ENCODE data around the gene ALDOC.

The ALDOC gene

GRCh38 chr17:28554565-28554964 is 22.1 kb downstream of the ALDOC start:
- H3K27ac ChIP-seq = no peak overlapping the region
- no peak overlapping the region for H2AFZ ChIP-seq (ENCODE audit: low read depth)
- TF ChIP-seq CTCF (conservative IDR thresholded peaks at IDR 0.05; ENCODE audit: low read depth, low read length) = no peak
- no peaks in the 10 kb centered on the region; the same call in 1 of the 2 replicates for H3K36me3 ChIP-seq (ENCODE audit: insufficient read depth)
- H4K20me1 ChIP-seq (ENCODE audit: insufficient read depth) = no peaks in the 10 kb centered on the region
- no peaks in the 10 kb centered on the region for H3K79me2 ChIP-seq (ENCODE audit: insufficient read depth, low read depth)
- H3K4me1 ChIP-seq (ENCODE audit: low read depth, poor library complexity, severe bottlenecking) = peaks cover 30% of the 10 kb centered on the region
- no peak overlapping the region for H3K4me3 ChIP-seq (IDR thresholded peaks at IDR 0.05; ENCODE audit: insufficient read depth, low read depth, low read length)
- no peak overlapping the region for H3K4me2 ChIP-seq
- 0 out of 2 replicates have a peak, but pooled peaks cover 8% of the 10 kb centered on the region for H3K27me3 ChIP-seq (ENCODE audit: insufficient read depth, low read depth)
- no peak overlapping the region for H3K9ac ChIP-seq

GRCh38 chr17:28553000-28553505 is 23.6 kb downstream of the ALDOC start:
- Histone ChIP-seq H3K4me1 (ENCODE audit: low read depth, poor library complexity, severe bottlenecking) (peaks cover 44% of the 10 kb centered on the region), H2AFZ (ENCODE audit: low read depth) (peak overlapping the region; percentile 66; the same call in 1 of the 2 replicates), H3K27me3 (ENCODE audit: insufficient read depth, low read depth) (0 out of 2 replicates have a peak, but pooled peaks cover 8% of the 10 kb centered on the region), H3K9ac (no peak overlapping the region), H3K36me3 (ENCODE audit: insufficient read depth) (no peaks in the 10 kb centered on the region; the same call in 1 of the 2 replicates), H3K79me2 (ENCODE audit: insufficient read depth, low read depth) (no peaks in the 10 kb centered on the region), H3K27ac (no peak overlapping the region), H4K20me1 (ENCODE audit: insufficient read depth) (no peaks in the 10 kb centered on the region), H3K4me2 (peak overlapping the region; percentile 82; the same call in 1 of the 2 replicates), H3K4me3 (IDR thresholded peaks at IDR 0.05; ENCODE audit: insufficient read depth, low read depth, low read length) (no peak overlapping the region)
- no peak for TF ChIP-seq CTCF (conservative IDR thresholded peaks at IDR 0.05; ENCODE audit: low read depth, low read length)

- H3K27me3 ChIP-seq (ENCODE audit: insufficient read depth, low read depth) = 0 out of 2 replicates have a peak, but pooled peaks cover 8% of the 10 kb centered on the region
- H3K9ac ChIP-seq = peak within 1 kb of the TSS; percentile 34; the same call in 1 of the 2 replicates
- TF ChIP-seq CTCF (conservative IDR thresholded peaks at IDR 0.05; ENCODE audit: low read depth, low read length) = no peak
- no peaks in the 10 kb centered on the region; the same call in 1 of the 2 replicates for H3K36me3 ChIP-seq (ENCODE audit: insufficient read depth)
- peaks cover 44% of the 10 kb centered on the region for H3K4me1 ChIP-seq (ENCODE audit: low read depth, poor library complexity, severe bottlenecking)
- H3K27ac ChIP-seq = no peak within 1 kb of the TSS
- no peaks in the 10 kb centered on the region for H4K20me1 ChIP-seq (ENCODE audit: insufficient read depth)
- H2AFZ ChIP-seq (ENCODE audit: low read depth) = peak within 1 kb of the TSS; percentile 66; the same call in 1 of the 2 replicates
- no peaks in the 10 kb centered on the region for H3K79me2 ChIP-seq (ENCODE audit: insufficient read depth, low read depth)
- H3K4me2 ChIP-seq = peak within 1 kb of the TSS; percentile 82
- H3K4me3 ChIP-seq (IDR thresholded peaks at IDR 0.05; ENCODE audit: insufficient read depth, low read depth, low read length) = no peak within 1 kb of the TSS
Observed at GRCh38 chr17:28552176-28552999, 24.3 kb downstream of the ALDOC start, which contains the start of gene UNC119. Gene UNC119, minus strand, starts transcription at chr17:28552624. Its CDS starts 67 bp downstream, at chr17:28552557.

- 0 out of 2 replicates have a peak, but pooled peaks cover 8% of the 10 kb centered on the region for H3K27me3 ChIP-seq (ENCODE audit: insufficient read depth, low read depth)
- no peaks in the 10 kb centered on the region for H3K79me2 ChIP-seq (ENCODE audit: insufficient read depth, low read depth)
- H3K4me2 ChIP-seq = peak overlapping the region; percentile 82
- TF ChIP-seq CTCF (conservative IDR thresholded peaks at IDR 0.05; ENCODE audit: low read depth, low read length) = no peak
- H2AFZ ChIP-seq (ENCODE audit: low read depth) = no peak overlapping the region; the same call in 1 of the 2 replicates
- no peaks in the 10 kb centered on the region for H4K20me1 ChIP-seq (ENCODE audit: insufficient read depth)
- no peak overlapping the region for H3K9ac ChIP-seq
- no peak overlapping the region for H3K4me3 ChIP-seq (IDR thresholded peaks at IDR 0.05; ENCODE audit: insufficient read depth, low read depth, low read length)
- peaks cover 44% of the 10 kb centered on the region for H3K4me1 ChIP-seq (ENCODE audit: low read depth, poor library complexity, severe bottlenecking)
- no peaks in the 10 kb centered on the region; the same call in 1 of the 2 replicates for H3K36me3 ChIP-seq (ENCODE audit: insufficient read depth)
- no peak overlapping the region for H3K27ac ChIP-seq
Observed at GRCh38 chr17:28551421-28552175, 25.1 kb downstream of the ALDOC start.

Measured in KMS-11 (cell line).